Activated CD8-positive, alpha-beta T cell treated with anti-CD3 and anti-CD28 coated beads for 36 hours (primary cell): ENCODE results near the gene NCKAP1. TPM values are rescaled to one million over a fixed set of nuclear protein-coding genes. Genes with fewer than 3 reads are reported as not detected.

Source experiments
- ATAC-seq: fragments of 200-7000 bp; cut with Tn5 transposase; one replicate; pipeline ENCODE4 v1.10.0; 2021; ENCODE audit warnings: mild to moderate bottlenecking, moderate library complexity
- CTCF ChIA-PET: fragments of 350-600 bp; sonication (Branson Sonifier 250); formaldehyde crosslinking; loops from one replicate; lab custom pipeline; 2021; ENCODE audit warnings: antibody characterized with exemption; lab: Charles Lee
- POLR2A ChIA-PET: fragments of 350-600 bp; sonication (Branson Sonifier 250); formaldehyde crosslinking; loops from one replicate; lab custom pipeline; 2021; ENCODE audit warnings: antibody characterized with exemption; lab: Charles Lee
- DNase-seq: peaks from one replicate; pipeline ENCODE4 v3.0.0-alpha.2; 2020
- H3K27ac Mint-ChIP-seq: one replicate; pipeline ENCODE4 v1.8.0; 2021; ENCODE audit warnings: mild to moderate bottlenecking, mixed read lengths
- H3K27me3 Mint-ChIP-seq: one replicate; pipeline ENCODE4 v1.8.0; 2021; ENCODE audit warnings: mixed read lengths
- H3K36me3 Mint-ChIP-seq: one replicate; pipeline ENCODE4 v1.8.0; 2021; ENCODE audit warnings: low read depth, mixed read lengths
- H3K4me1 Mint-ChIP-seq: one replicate; pipeline ENCODE4 v1.8.0; 2021; ENCODE audit warnings: low read depth, mixed read lengths
- H3K4me3 Mint-ChIP-seq: one replicate; pipeline ENCODE4 v1.8.0; 2021; ENCODE audit warnings: mild to moderate bottlenecking, moderate library complexity, mixed read lengths
- H3K9me3 Mint-ChIP-seq: one replicate; pipeline ENCODE4 v1.8.0; 2021; ENCODE audit warnings: mixed read lengths
- intact Hi-C: fragments of 100-400 bp; cut with micrococcal nuclease; formaldehyde crosslinking; loops from one replicate; pipeline ENCODE4 v1.10.0; 2022
- total RNA-seq, 2 experiments: library from RNA; stranded (reverse); gene quantifications; one replicate each; pipeline ENCODE4 v1.2.3, GENCODE V29; 2021
- TF ChIP-seq, protein P1 (sequence below): fragments of 200-600 bp; IDR thresholded peaks from one replicate; pipeline ENCODE4 v1.8.0; 2022; ENCODE audit warnings: antibody characterized with exemption, mild to moderate bottlenecking

NCKAP1 gene
- total RNA-seq, 2 experiments from 2014 or later = 3.1 to 3.9 TPM

DNA sequence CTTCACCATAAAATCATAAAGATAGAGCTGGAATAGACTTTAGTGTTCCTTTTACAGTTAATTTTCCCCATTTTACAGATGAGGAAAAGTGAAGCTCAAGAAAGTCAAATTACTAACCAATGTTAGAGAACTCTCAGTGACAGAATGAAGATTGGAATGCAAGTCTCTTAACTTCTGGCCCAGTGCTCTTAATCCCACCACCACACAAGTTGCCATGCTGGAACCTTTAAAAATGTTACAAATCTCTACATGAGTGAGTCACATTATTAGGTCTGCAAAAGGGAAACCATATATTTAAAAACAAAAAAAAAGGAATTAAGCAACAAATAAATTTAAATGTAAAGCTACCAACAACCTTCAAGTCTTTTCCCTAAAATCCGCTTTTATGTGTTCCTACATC is 3.5 kb downstream of the NCKAP1 start:
- intact Hi-C loops = no loop called here
- POLR2A ChIA-PET = no interaction called here
- CTCF ChIA-PET = no interaction called here
- Mint-ChIP-seq H3K36me3 (no peaks in the 10 kb centered on the region), H3K27ac (no peak overlapping the region), H3K9me3 (no peaks in the 10 kb centered on the region), H3K4me1 (peaks cover 24% of the 10 kb centered on the region), H3K4me3 (no peak overlapping the region), H3K27me3 (peaks cover 61% of the 10 kb centered on the region)
- no peak for ATAC-seq
- TF ChIP-seq, protein P1, sequence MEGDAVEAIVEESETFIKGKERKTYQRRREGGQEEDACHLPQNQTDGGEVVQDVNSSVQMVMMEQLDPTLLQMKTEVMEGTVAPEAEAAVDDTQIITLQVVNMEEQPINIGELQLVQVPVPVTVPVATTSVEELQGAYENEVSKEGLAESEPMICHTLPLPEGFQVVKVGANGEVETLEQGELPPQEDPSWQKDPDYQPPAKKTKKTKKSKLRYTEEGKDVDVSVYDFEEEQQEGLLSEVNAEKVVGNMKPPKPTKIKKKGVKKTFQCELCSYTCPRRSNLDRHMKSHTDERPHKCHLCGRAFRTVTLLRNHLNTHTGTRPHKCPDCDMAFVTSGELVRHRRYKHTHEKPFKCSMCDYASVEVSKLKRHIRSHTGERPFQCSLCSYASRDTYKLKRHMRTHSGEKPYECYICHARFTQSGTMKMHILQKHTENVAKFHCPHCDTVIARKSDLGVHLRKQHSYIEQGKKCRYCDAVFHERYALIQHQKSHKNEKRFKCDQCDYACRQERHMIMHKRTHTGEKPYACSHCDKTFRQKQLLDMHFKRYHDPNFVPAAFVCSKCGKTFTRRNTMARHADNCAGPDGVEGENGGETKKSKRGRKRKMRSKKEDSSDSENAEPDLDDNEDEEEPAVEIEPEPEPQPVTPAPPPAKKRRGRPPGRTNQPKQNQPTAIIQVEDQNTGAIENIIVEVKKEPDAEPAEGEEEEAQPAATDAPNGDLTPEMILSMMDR = no peak
- no peak for DNase-seq

DNA sequence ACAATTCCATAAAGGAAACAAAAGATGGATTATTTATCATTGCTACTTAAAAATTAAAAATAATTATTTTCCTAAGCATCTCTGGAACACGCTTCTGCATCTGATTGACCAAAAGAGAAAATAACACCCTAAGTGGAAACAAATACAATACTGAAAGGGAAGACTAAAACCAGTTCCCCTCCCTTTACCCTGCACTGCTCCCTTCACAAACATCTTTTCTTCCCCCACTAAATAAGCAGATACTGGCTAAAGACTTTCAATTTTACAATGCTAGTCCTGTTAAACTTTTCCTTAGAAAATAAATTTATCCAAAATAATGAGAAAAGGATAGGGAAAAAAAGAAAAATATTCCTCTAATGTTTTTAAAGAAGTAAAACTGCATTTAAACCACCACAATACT is 4.3 kb downstream of the NCKAP1 start:
- Mint-ChIP-seq H3K36me3 (no peaks in the 10 kb centered on the region), H3K27ac (no peak overlapping the region)
- intact Hi-C loops = no loop called here

GRCh38 chr2:183031911-183032794 is 6.1 kb downstream of the NCKAP1 start:
- CTCF ChIA-PET = no interaction called here
- Mint-ChIP-seq H3K27me3 (peaks cover 59% of the 10 kb centered on the region), H3K36me3 (no peaks in the 10 kb centered on the region), H3K4me1 (peaks cover 18% of the 10 kb centered on the region), H3K27ac (no peak overlapping the region), H3K9me3 (no peaks in the 10 kb centered on the region), H3K4me3 (no peak overlapping the region)
- no peak for DNase-seq
- POLR2A ChIA-PET = no interaction called here
- TF ChIP-seq, protein P1 = no peak
- intact Hi-C loops = no loop called here
- no peak for ATAC-seq

More for the DNA sequence above, 4.3 kb downstream of the NCKAP1 start:
- H3K4me1 Mint-ChIP-seq = peaks cover 22% of the 10 kb centered on the region
- no peak overlapping the region for H3K4me3 Mint-ChIP-seq
- ChIA-PET POLR2A (no interaction called here), CTCF (no interaction called here)
- no peaks in the 10 kb centered on the region for H3K9me3 Mint-ChIP-seq
- no peak for DNase-seq
- TF ChIP-seq, protein P1 = no peak
- no peak for ATAC-seq
- H3K27me3 Mint-ChIP-seq = peaks cover 62% of the 10 kb centered on the region

GRCh38 chr2:183029219-183029618 is 9.0 kb downstream of the NCKAP1 start:
- H3K9me3 Mint-ChIP-seq = no peaks in the 10 kb centered on the region
- ATAC-seq (no peak), DNase-seq (no peak)
- no peaks in the 10 kb centered on the region for H3K36me3 Mint-ChIP-seq
- CTCF ChIA-PET = no interaction called here
- no peak overlapping the region for H3K4me3 Mint-ChIP-seq
- no peaks in the 10 kb centered on the region for H3K4me1 Mint-ChIP-seq
- POLR2A ChIA-PET = interaction anchor here (1.0 kb wide), 1 partner anchor 13 kb away, joined by 5 read pairs; no protein-coding TSS in a partner anchor
- TF ChIP-seq, protein P1 = no peak
- no peak overlapping the region for H3K27ac Mint-ChIP-seq
- peaks cover 47% of the 10 kb centered on the region for H3K27me3 Mint-ChIP-seq
- intact Hi-C loops = no loop called here

DNA sequence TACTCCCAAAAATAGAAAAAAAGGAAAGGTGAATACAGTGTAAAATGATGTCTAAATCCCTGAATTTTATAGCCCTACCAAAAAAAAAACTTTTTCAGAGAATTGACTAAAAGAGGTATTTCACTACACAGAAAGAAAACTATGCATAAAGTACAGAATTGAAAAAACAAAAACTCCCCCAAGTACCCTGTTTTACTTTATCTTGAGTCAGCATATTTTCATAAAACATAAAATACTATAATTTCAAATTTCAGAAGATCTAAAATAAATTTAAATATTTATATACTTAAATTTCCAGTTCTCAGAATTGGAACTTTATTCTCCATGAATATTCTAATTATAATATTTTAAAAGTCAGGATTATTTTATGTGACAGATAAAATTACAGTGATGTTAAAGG is 10.1 kb downstream of the NCKAP1 start:
- Mint-ChIP-seq H3K4me1 (no peaks in the 10 kb centered on the region), H3K9me3 (no peaks in the 10 kb centered on the region), H3K36me3 (no peaks in the 10 kb centered on the region), H3K27ac (no peak overlapping the region), H3K4me3 (no peak overlapping the region), H3K27me3 (peaks cover 43% of the 10 kb centered on the region)
- ChIA-PET POLR2A (no interaction called here), CTCF (no interaction called here)
- DNase-seq (no peak), ATAC-seq (no peak)
- TF ChIP-seq, protein P1 = no peak
- intact Hi-C loops = no loop called here
